ENCODE results near the gene ADGRA1.

ADGRA1 gene

GRCh38 chr10:133062085-133062484 lies 25.6 kb upstream of the ADGRA1 start:
- TF ChIP-seq, protein P1, sequence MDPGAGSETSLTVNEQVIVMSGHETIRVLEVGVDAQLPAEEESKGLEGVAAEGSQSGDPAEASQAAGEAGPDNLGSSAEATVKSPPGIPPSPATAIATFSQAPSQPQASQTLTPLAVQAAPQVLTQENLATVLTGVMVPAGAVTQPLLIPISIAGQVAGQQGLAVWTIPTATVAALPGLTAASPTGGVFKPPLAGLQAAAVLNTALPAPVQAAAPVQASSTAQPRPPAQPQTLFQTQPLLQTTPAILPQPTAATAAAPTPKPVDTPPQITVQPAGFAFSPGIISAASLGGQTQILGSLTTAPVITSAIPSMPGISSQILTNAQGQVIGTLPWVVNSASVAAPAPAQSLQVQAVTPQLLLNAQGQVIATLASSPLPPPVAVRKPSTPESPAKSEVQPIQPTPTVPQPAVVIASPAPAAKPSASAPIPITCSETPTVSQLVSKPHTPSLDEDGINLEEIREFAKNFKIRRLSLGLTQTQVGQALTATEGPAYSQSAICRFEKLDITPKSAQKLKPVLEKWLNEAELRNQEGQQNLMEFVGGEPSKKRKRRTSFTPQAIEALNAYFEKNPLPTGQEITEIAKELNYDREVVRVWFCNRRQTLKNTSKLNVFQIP (CRISPR knock-in tag; IDR thresholded peaks at IDR 0.05; ENCODE audit: borderline replicate concordance, low read depth): no peak
- TF ChIP-seq TCF4 (CRISPR knock-in tag; IDR thresholded peaks at IDR 0.05; ENCODE audit: borderline replicate concordance): no peak
- TF ChIP-seq OSR1 (CRISPR knock-in tag; IDR thresholded peaks at IDR 0.05): no peak
- TF ChIP-seq PATZ1 (CRISPR knock-in tag; IDR thresholded peaks at IDR 0.05; ENCODE audit: borderline replicate concordance): no peak
- no peak for TF ChIP-seq RARB (CRISPR knock-in tag; IDR thresholded peaks at IDR 0.05)
- no peak for TF ChIP-seq SNAI2 (CRISPR knock-in tag; IDR thresholded peaks at IDR 0.05)
- TF ChIP-seq ZNF8 (CRISPR knock-in tag; IDR thresholded peaks at IDR 0.05): no peak
- ATAC-seq: no peak

- TF ChIP-seq ZNF70 (CRISPR knock-in tag; IDR thresholded peaks at IDR 0.05) (no peak), OSR1 (CRISPR knock-in tag; IDR thresholded peaks at IDR 0.05) (no peak), ISL1 (CRISPR knock-in tag; IDR thresholded peaks at IDR 0.05) (no peak), ZNF565 (CRISPR knock-in tag; conservative IDR thresholded peaks at IDR 0.05; ENCODE audit: low read depth) (no peak), PATZ1 (CRISPR knock-in tag; IDR thresholded peaks at IDR 0.05; ENCODE audit: borderline replicate concordance) (no peak), TCF4 (CRISPR knock-in tag; IDR thresholded peaks at IDR 0.05; ENCODE audit: borderline replicate concordance) (no peak), BACH2 (CRISPR knock-in tag; IDR thresholded peaks at IDR 0.05; ENCODE audit: borderline replicate concordance) (no peak), ESRRG (CRISPR knock-in tag; IDR thresholded peaks at IDR 0.05) (no peak), TOX (CRISPR knock-in tag; IDR thresholded peaks at IDR 0.05; ENCODE audit: borderline replicate concordance) (no peak), SNAI2 (CRISPR knock-in tag; IDR thresholded peaks at IDR 0.05) (no peak)
- TF ChIP-seq, protein P2, sequence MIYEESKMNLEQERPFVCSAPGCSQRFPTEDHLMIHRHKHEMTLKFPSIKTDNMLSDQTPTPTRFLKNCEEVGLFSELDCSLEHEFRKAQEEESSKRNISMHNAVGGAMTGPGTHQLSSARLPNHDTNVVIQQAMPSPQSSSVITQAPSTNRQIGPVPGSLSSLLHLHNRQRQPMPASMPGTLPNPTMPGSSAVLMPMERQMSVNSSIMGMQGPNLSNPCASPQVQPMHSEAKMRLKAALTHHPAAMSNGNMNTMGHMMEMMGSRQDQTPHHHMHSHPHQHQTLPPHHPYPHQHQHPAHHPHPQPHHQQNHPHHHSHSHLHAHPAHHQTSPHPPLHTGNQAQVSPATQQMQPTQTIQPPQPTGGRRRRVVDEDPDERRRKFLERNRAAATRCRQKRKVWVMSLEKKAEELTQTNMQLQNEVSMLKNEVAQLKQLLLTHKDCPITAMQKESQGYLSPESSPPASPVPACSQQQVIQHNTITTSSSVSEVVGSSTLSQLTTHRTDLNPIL (CRISPR knock-in tag; IDR thresholded peaks at IDR 0.05; ENCODE audit: low read depth): no peak
- TF ChIP-seq, protein P1 (CRISPR knock-in tag; IDR thresholded peaks at IDR 0.05; ENCODE audit: borderline replicate concordance, low read depth): no peak
- no peak for ATAC-seq
Measured at GRCh38 chr10:133062635-133063034, 25.1 kb upstream of the ADGRA1 start.

DNA sequence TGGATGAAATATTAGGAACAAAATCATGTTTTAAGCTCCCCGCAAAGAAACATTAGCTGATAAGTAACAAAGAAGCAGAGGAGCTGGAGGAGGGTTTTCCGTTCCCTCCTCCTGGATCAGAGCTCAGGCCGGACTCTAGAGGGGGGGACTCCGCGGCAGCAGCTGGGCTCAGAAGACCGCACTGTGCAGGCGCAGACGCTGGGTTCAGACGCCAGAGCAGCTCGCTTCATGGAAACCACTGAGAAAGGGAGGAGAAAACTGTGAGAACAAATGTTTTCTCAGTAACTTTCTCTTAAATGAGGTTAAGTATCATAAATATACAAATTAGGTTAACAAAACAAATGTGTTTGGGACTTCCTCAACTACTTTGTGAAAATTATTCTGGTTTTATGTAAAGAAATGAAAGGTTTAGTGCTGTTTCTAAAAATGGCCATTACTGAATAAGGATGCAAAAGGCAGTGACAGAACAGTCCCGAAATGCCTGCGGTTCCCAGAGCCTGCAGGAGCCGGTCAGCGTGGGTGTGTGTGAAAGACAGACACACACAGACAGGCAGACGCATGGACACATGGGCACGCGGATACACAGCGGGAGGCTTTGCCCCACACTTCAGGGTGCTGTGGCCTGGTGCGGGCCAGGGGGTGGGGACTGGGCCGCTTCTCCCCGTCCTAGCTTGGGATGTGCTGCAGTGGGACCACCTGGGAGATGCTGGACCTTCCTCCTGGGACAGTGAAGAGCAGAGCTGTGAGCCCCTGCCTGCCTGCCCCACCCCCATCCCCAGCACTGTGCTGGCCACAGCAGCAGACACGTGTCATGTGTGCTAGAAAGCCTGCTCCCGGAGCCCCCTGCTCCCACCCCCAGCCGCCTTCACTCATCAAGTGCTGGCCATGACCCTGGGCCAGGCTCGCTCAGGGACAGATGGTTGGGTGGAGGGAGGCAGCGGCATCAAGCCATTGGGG lies 20.3 kb upstream of the ADGRA1 start:
- no peak for ATAC-seq
- TF ChIP-seq RARB (CRISPR knock-in tag; IDR thresholded peaks at IDR 0.05) (no peak), ZNF70 (CRISPR knock-in tag; IDR thresholded peaks at IDR 0.05) (no peak)
- TF ChIP-seq, protein P1 (CRISPR knock-in tag; IDR thresholded peaks at IDR 0.05; ENCODE audit: borderline replicate concordance, low read depth): no peak
